NCI-H1092 treated with DMSO at 0.1 percent for 48 hours (cell line): ENCODE data around the gene STARD10.
"Not testable (repeated sequence)": the region's sequence is repeated elsewhere in the genome, so short reads cannot be mapped to it uniquely, and the experiment has no call there.

Experiments
- DNase-seq: peaks from one replicate; lab custom pipeline; 2025; lab: John Stamatoyannopoulos, UW

The STARD10 gene

GRCh38 chr11:72793425-72794367, at the start of gene STARD10:
Gene STARD10, minus strand, starts transcription at chr11:72794047. Its CDS starts 12,866 bp downstream, at chr11:72781181.
- DNase-seq = peak; percentile 98

GRCh38 chr11:72842653-72843330, 48.9 kb upstream of the STARD10 start:
- DNase-seq = no peak

- no peak for DNase-seq
Observed at GRCh38 chr11:72842126-72842525, 48.3 kb upstream of the STARD10 start.

- no peak for DNase-seq
Observed at GRCh38 chr11:72841397-72841796, 47.5 kb upstream of the STARD10 start.

- DNase-seq = no peak
Observed at GRCh38 chr11:72840780-72841179, 46.9 kb upstream of the STARD10 start.

- no peak for DNase-seq
Observed at GRCh38 chr11:72838691-72839305, 45.0 kb upstream of the STARD10 start.

- no peak for DNase-seq
Observed at GRCh38 chr11:72836111-72836510, 42.3 kb upstream of the STARD10 start.

- no peak for DNase-seq
Observed at GRCh38 chr11:72834905-72835304, 41.1 kb upstream of the STARD10 start.

- DNase-seq = no peak
Observed at GRCh38 chr11:72833811-72834493, 40.1 kb upstream of the STARD10 start.

GRCh38 chr11:72833083-72833733, 39.4 kb upstream of the STARD10 start:
- no peak for DNase-seq

- DNase-seq = no peak
Observed at GRCh38 chr11:72832301-72833082, 38.6 kb upstream of the STARD10 start.

- peak; percentile 70 for DNase-seq
Observed at GRCh38 chr11:72831521-72832300, 37.9 kb upstream of the STARD10 start.

- DNase-seq = no peak
Observed at GRCh38 chr11:72829884-72830533, 36.2 kb upstream of the STARD10 start.

GRCh38 chr11:72829178-72829577, 35.3 kb upstream of the STARD10 start:
- no peak for DNase-seq

- no peak for DNase-seq
Observed at GRCh38 chr11:72828692-72829101, 34.9 kb upstream of the STARD10 start.

GRCh38 chr11:72828081-72828567, 34.3 kb upstream of the STARD10 start:
- DNase-seq = no peak

GRCh38 chr11:72827656-72828055, 33.8 kb upstream of the STARD10 start:
- not testable (repeated sequence) for DNase-seq

- DNase-seq = no peak
Observed at GRCh38 chr11:72826942-72827480, 33.2 kb upstream of the STARD10 start.
